GM10847 (cell line): ENCODE data around the gene HEMGN.

Experiments used
- POLR2A ChIP-seq: IDR thresholded peaks from 2 replicates; pipeline ENCODE4 v1.6.1; 2011; ENCODE audit not compliant: insufficient read length; ENCODE audit errors: extremely low read depth

The HEMGN gene

GRCh38 chr9:97911528-97911927 is 26.4 kb downstream of the HEMGN start:
- TF ChIP-seq POLR2A: no peak

- no peak for TF ChIP-seq POLR2A
These were observed 27.6 kb downstream of the HEMGN start for GRCh38 chr9:97910357-97910756.

- no peak for TF ChIP-seq POLR2A
These were observed 29.3 kb downstream of the HEMGN start for GRCh38 chr9:97908705-97909104.

- TF ChIP-seq POLR2A: no peak
These were observed 30.3 kb downstream of the HEMGN start for GRCh38 chr9:97907632-97908031.

- TF ChIP-seq POLR2A: no peak
These were observed 30.9 kb downstream of the HEMGN start for GRCh38 chr9:97907046-97907445.

GRCh38 chr9:97906236-97906831 is 31.6 kb downstream of the HEMGN start:
- no peak for TF ChIP-seq POLR2A

- TF ChIP-seq POLR2A: no peak
These were observed 32.7 kb downstream of the HEMGN start for GRCh38 chr9:97905228-97905627.

- no peak for TF ChIP-seq POLR2A
These were observed 33.2 kb downstream of the HEMGN start for GRCh38 chr9:97904725-97905124.

- no peak for TF ChIP-seq POLR2A
These were observed 34.8 kb downstream of the HEMGN start for GRCh38 chr9:97903177-97903576.

GRCh38 chr9:97900738-97901565 is 37.0 kb downstream of the HEMGN start:
- no peak for TF ChIP-seq POLR2A

- TF ChIP-seq POLR2A: no peak
These were observed 37.8 kb downstream of the HEMGN start for GRCh38 chr9:97900103-97900737.

- TF ChIP-seq POLR2A: no peak
These were observed 42.2 kb downstream of the HEMGN start for GRCh38 chr9:97895695-97896332.

GRCh38 chr9:97895211-97895610 is 42.8 kb downstream of the HEMGN start:
- no peak for TF ChIP-seq POLR2A

- no peak for TF ChIP-seq POLR2A
These were observed 45.6 kb downstream of the HEMGN start for GRCh38 chr9:97892421-97892820.

- TF ChIP-seq POLR2A: no peak
These were observed 46.2 kb downstream of the HEMGN start for GRCh38 chr9:97891736-97892135.
